Hepatocyte (in vitro differentiated cells): ENCODE data around the gene STOM. TPM values are rescaled to one million over a fixed set of nuclear protein-coding genes. Genes with fewer than 3 reads are reported as not detected.

Experiments used
- DNase-seq: peaks from one replicate; pipeline ENCODE4 v3.0.0-alpha.2; 2016; ENCODE audit warnings: low spot score
- H2AFZ ChIP-seq: fragments of 200-600 bp; sonication (generic); 2 replicates; pipeline ENCODE4 v1.6.0; 2016; ENCODE audit warnings: antibody characterized with exemption, mild to moderate bottlenecking
- H3K27ac ChIP-seq: fragments of 200-600 bp; sonication (generic); 2 replicates; pipeline ENCODE4 v1.5.1; 2016; ENCODE audit warnings: mild to moderate bottlenecking
- H3K27me3 ChIP-seq: fragments of 200-600 bp; sonication (generic); 2 replicates; pipeline ENCODE4 v1.6.1; 2016
- H3K36me3 ChIP-seq: fragments of 200-600 bp; sonication (generic); replicated peaks from 2 replicates; pipeline ENCODE4 v1.5.1; 2016; ENCODE audit warnings: low read depth; ENCODE audit not compliant: insufficient read depth
- H3K4me1 ChIP-seq: fragments of 200-600 bp; sonication (generic); 2 replicates; pipeline ENCODE4 v1.5.1; 2016; ENCODE audit warnings: mild to moderate bottlenecking, moderate library complexity; ENCODE audit not compliant: insufficient read depth
- H3K4me2 ChIP-seq: fragments of 200-600 bp; sonication (generic); 2 replicates; pipeline ENCODE4 v1.6.0; 2016
- H3K4me3 ChIP-seq: fragments of 200-600 bp; sonication (generic); 2 replicates; pipeline ENCODE4 v1.5.1; 2016; ENCODE audit warnings: mild to moderate bottlenecking
- H3K79me2 ChIP-seq: fragments of 200-600 bp; sonication (generic); 2 replicates; pipeline ENCODE4 v1.6.0; 2017; ENCODE audit warnings: mild to moderate bottlenecking
- H3K9me2 ChIP-seq: fragments of 200-600 bp; sonication (generic); replicated peaks from 2 replicates; pipeline ENCODE4 v1.6.0; 2017; ENCODE audit warnings: mild to moderate bottlenecking; ENCODE audit not compliant: insufficient read depth
- H3K9me3 ChIP-seq: fragments of 200-600 bp; sonication (generic); 2 replicates; pipeline ENCODE4 v1.5.1; 2016; ENCODE audit warnings: low read depth, mild to moderate bottlenecking
- H4K20me1 ChIP-seq: fragments of 200-600 bp; sonication (generic); 2 replicates; pipeline ENCODE4 v1.6.0; 2016; ENCODE audit warnings: mild to moderate bottlenecking; ENCODE audit not compliant: insufficient read depth, poor library complexity, severe bottlenecking
- EZH2 ChIP-seq: fragments of 200-600 bp; sonication (generic); IDR thresholded peaks from 2 replicates; pipeline ENCODE4 v1.6.1; 2016; ENCODE audit warnings: antibody characterized with exemption, mild to moderate bottlenecking, borderline replicate concordance
- EZH2phosphoT487 ChIP-seq: fragments of 200-600 bp; sonication (generic); IDR thresholded peaks from one replicate; pipeline ENCODE4 v1.6.1; 2018; ENCODE audit warnings: antibody characterized with exemption, mild to moderate bottlenecking, low read depth, moderate library complexity; ENCODE audit not compliant: unreplicated experiment, severe bottlenecking
- WGBS: methylation state at CpG from one replicate; pipeline ENCODE4 v1.1.6; 2016; ENCODE audit warnings: low lambda C conversion rate; ENCODE audit errors: missing lambda C conversion rate; 5-methylcytosine and 5-hydroxymethylcytosine counted together
- polyA plus RNA-seq: library from polyadenylated mRNA; unstranded; fragments of >200 nt; fragmentation: Nextera tagmentation; extraction: Ambion mirVana; gene quantifications from 2 replicates; pipeline ENCODE4 v1.2.1, GENCODE V29; 2016
- total RNA-seq: library from RNA; depleted of rRNA; stranded (reverse); fragments of >200 nt; gene quantifications from 2 replicates; pipeline ENCODE4 v1.2.3, GENCODE V29; 2014
- TF ChIP-seq, protein P1 (sequence below): fragments of 200-600 bp; sonication (generic); IDR thresholded peaks from 2 replicates; pipeline ENCODE4 v1.5.1; 2016; ENCODE audit warnings: antibody characterized with exemption, mild to moderate bottlenecking; ENCODE audit not compliant: poor library complexity

STOM gene
- total and polyA plus RNA-seq, 2 experiments from 2014 or later: 85.5 to 130 TPM

DNA sequence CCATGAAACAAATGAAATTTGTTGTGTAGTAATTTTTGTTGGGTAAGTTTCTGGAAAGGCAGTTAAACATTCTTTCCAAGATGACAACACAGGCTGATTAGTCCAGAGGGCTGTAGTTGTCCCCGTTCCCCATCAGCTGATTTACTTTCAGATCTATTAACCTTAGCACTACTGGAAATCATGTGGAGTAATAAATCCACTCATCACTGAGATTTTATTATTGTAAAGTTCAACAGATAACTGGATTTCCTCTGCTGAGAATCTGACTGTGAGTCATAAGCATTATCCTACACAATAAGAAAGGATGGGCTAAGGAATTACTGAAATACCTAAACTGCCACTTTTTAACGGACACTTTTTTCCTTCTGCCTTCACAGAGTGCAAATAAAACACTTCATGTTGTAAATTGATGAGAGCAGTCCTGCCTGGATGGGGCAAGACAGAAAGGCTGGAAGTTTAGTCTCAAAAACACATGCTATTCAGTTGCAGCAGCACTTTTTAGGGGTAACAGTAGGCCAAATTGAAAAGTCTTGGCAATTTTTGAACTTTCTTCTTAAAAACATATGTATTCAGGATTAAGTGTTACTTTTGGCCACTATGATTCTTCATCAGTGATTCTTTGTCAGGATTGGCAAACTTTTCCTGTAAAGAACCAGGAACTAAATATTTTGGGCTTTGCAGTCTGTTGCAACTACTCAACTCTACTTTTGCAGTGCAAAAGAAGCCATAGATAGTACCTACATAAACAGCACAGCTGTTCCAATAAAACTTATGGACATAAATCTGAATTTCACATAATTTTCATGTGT lies 7.0 kb downstream of the STOM start:
- peak overlapping the region; percentile 85 for H3K27ac ChIP-seq
- WGBS: 3% methylated on average over 2 of the region's 2 CpGs
- no peaks in the 10 kb centered on the region for H4K20me1 ChIP-seq
- DNase-seq: peak; percentile 73
- no peak overlapping the region for H3K4me3 ChIP-seq
- peaks cover 68% of the 10 kb centered on the region for H3K79me2 ChIP-seq
- no peak overlapping the region for H2AFZ ChIP-seq
- peaks cover 56% of the 10 kb centered on the region for H3K4me1 ChIP-seq
- H3K27me3 ChIP-seq: no peaks in the 10 kb centered on the region
- no peaks in the 10 kb centered on the region for H3K9me2 ChIP-seq
- H3K4me2 ChIP-seq: peak overlapping the region; percentile 47
- H3K9me3 ChIP-seq: no peaks in the 10 kb centered on the region
- H3K36me3 ChIP-seq: no peaks in the 10 kb centered on the region
- TF ChIP-seq EZH2phosphoT487 (no peak), EZH2 (no peak)
- TF ChIP-seq, protein P1, sequence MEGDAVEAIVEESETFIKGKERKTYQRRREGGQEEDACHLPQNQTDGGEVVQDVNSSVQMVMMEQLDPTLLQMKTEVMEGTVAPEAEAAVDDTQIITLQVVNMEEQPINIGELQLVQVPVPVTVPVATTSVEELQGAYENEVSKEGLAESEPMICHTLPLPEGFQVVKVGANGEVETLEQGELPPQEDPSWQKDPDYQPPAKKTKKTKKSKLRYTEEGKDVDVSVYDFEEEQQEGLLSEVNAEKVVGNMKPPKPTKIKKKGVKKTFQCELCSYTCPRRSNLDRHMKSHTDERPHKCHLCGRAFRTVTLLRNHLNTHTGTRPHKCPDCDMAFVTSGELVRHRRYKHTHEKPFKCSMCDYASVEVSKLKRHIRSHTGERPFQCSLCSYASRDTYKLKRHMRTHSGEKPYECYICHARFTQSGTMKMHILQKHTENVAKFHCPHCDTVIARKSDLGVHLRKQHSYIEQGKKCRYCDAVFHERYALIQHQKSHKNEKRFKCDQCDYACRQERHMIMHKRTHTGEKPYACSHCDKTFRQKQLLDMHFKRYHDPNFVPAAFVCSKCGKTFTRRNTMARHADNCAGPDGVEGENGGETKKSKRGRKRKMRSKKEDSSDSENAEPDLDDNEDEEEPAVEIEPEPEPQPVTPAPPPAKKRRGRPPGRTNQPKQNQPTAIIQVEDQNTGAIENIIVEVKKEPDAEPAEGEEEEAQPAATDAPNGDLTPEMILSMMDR: no peak

DNA sequence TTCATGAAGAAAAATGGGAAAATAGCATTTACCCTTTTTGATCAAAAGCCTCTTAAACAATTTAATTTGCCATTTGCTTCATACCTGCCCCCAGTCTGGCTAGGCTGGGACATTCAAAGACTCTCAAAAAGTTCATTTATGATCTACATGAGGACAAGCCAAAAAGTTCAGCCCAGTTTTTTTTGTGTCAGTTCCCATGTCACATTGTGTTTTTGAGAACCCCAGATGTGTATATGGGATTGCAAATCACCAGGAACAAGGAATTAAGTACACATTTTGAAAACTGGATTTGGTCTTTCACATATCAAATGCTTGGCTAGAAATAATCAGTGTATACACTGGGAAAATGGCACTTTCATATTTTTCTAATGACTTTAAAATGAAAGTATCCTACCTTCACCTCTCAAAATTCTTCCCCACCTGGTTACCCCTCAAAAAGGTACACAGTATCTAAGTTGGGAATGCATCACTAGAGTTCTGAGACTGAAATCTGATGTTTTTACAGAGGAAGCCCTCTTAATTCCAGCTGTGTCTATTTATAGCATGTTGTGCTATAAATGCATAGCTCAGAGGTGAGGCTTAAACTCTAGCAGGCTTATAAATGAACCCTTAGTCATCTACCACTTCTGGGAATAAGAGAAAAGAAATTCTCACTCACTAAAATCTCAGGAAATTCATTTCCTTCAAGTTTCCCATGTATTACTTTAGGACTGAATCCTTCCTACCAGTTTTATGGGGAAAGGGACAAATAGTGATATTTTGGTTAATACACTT lies 9.3 kb downstream of the STOM start:
- H3K9me2 ChIP-seq: no peaks in the 10 kb centered on the region
- H3K4me3 ChIP-seq: no peak overlapping the region
- H3K27me3 ChIP-seq: no peaks in the 10 kb centered on the region
- no peaks in the 10 kb centered on the region for H3K36me3 ChIP-seq
- no peak overlapping the region for H2AFZ ChIP-seq
- peak; percentile 67 for DNase-seq
- TF ChIP-seq EZH2 (no peak), EZH2phosphoT487 (no peak)
- TF ChIP-seq, protein P1: no peak
- H3K79me2 ChIP-seq: peaks cover 56% of the 10 kb centered on the region
- H3K27ac ChIP-seq: peak overlapping the region; percentile 85
- H3K9me3 ChIP-seq: no peaks in the 10 kb centered on the region
- H3K4me2 ChIP-seq: peak overlapping the region; percentile 48
- peaks cover 42% of the 10 kb centered on the region for H3K4me1 ChIP-seq
- no peaks in the 10 kb centered on the region for H4K20me1 ChIP-seq

DNA sequence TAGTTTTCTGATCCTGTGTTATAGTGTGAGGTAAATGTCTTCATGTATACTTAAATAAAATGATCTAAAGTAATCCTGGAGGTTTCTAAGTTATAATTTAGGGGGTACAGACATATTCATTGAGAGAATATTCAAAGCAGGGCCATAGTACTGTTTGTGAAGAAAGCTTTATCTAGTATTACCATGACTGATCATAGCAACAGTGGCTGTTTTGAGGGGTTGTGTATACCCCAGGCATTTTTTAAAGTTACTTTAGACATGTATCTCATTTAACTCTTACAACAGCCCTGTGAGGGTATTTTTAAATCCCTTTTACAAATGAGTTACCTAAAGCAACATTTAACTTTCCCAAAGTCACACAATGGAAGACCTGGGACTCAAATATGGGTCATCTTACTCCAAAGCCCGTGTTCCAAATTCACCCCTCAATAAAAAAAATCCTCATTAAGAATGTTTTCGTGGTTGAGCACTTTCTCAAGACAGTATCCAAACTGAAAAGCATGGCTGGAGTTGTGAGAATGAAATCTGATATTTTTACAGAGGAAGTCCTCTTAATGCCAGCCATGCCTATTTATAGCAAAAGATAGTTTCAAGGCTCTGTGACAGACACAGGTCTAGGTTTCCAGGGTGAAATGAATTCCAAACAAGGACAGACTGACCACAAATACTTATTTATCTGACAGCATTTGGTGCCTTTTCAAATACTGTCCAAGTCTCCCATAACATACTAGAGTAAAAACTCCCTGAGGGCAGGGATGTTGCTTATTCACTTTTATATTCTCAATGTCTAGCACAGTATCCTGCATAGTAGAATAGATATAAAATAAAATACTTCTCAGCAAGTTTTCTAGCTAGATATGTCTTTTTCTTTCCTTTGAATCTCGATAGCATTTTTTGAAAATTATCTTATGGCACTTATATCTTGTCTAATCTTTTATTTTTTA lies 10.4 kb downstream of the STOM start:
- Histone ChIP-seq H3K27ac (no peak overlapping the region), H4K20me1 (no peaks in the 10 kb centered on the region), H3K79me2 (peaks cover 45% of the 10 kb centered on the region), H3K9me2 (no peaks in the 10 kb centered on the region), H3K9me3 (no peaks in the 10 kb centered on the region), H3K4me1 (peaks cover 37% of the 10 kb centered on the region), H3K4me2 (no peak overlapping the region), H3K4me3 (no peak overlapping the region), H3K27me3 (no peaks in the 10 kb centered on the region), H3K36me3 (no peaks in the 10 kb centered on the region), H2AFZ (no peak overlapping the region)
- DNase-seq: no peak
- WGBS: 71% methylated on average over 3 of the region's 3 CpGs
- no peak for TF ChIP-seq EZH2
- TF ChIP-seq, protein P1: no peak
- no peak for TF ChIP-seq EZH2phosphoT487
